ENCODE results near the gene MPZL2.

GRCh38 chr11:118272001-118272400, 7.9 kb upstream of the MPZL2 start:
- TF ChIP-seq CTCF (IDR thresholded peaks at IDR 0.05; ENCODE audit: low read depth, low read length) = no peak
- no peak for TF ChIP-seq EZH2phosphoT487 (IDR thresholded peaks at IDR 0.05; ENCODE audit: low read depth)
